ENCODE results near the gene RNLS.

DNA sequence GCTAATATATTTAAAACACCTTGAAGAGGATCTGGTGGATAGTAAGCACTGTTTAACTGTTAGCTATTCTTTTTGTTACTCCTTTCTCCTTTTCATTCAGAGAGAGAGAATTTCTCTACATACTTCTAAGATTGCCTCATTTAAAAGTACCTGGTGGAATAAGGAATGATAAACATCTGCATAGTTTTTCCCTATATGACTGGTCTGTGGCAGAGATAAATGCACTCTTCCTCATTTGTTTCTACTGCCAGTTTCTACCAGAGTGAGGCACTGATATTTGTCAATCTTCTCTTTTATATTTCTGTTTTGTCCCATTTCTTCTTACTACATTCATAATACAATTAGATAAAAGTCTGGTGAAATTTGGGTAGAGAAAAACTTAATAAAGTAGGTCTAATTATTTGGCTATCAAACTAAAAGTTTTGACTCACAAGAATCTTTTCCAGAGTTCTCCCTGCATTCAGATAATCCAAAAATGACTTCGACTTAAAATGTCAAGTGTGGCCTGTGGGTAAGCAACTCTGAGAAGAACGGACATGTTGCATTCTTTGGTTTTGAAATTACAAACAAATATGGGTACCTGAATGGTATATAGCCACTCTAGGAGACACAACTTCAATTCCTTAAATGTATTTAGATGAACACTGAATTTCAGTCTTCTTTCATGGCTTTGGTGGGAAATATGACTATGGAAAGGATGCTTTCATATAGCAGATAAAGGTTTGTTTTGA is 38.8 kb downstream of the RNLS start:
- TF ChIP-seq POLR2A (IDR thresholded peaks at IDR 0.05; ENCODE audit: low read depth, low read length) (no peak), POLR2AphosphoS5 (IDR thresholded peaks at IDR 0.05; ENCODE audit: low read depth, low read length) (no peak)
